ENCODE measurements around the gene CSTA.

DNA sequence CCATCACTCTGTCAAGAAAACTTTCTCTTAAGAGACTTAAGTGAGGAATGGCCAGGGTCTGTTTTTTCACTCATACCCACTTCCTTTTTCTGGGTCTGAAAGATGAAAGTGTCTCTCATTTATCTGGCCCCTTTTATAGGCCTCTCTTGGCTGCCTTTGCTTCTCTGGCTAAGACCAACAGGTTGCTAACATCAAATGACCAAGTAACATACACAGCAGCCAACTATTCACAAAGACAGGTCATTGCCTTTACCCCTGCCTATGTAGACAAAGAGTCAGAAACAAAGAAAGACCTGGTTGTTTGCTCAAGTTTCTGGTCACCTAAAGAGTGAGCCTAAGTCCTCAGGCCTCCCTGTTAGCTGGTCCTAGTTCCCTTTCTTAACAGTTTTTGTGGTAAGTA is 24.0 kb upstream of the CSTA start:
- TF ChIP-seq, protein P1, sequence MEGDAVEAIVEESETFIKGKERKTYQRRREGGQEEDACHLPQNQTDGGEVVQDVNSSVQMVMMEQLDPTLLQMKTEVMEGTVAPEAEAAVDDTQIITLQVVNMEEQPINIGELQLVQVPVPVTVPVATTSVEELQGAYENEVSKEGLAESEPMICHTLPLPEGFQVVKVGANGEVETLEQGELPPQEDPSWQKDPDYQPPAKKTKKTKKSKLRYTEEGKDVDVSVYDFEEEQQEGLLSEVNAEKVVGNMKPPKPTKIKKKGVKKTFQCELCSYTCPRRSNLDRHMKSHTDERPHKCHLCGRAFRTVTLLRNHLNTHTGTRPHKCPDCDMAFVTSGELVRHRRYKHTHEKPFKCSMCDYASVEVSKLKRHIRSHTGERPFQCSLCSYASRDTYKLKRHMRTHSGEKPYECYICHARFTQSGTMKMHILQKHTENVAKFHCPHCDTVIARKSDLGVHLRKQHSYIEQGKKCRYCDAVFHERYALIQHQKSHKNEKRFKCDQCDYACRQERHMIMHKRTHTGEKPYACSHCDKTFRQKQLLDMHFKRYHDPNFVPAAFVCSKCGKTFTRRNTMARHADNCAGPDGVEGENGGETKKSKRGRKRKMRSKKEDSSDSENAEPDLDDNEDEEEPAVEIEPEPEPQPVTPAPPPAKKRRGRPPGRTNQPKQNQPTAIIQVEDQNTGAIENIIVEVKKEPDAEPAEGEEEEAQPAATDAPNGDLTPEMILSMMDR (IDR thresholded peaks at IDR 0.05 in 8 of 11, conservative IDR thresholded peaks at IDR 0.05 in 3 of 11), result no peak
- no peak for TF ChIP-seq POLR2AphosphoS5 (IDR thresholded peaks at IDR 0.05)
- TF ChIP-seq POLR2A (IDR thresholded peaks at IDR 0.05), result no peak

All from spleen (tissue), 7 donors.